GM19240 (cell line): ENCODE results near the gene C17orf114.
"Not testable (repeated sequence)": the region's sequence is repeated elsewhere in the genome, so short reads cannot be mapped to it uniquely, and the experiment has no call there.

Experiments
- DNase-seq: peaks from one replicate; pipeline ENCODE4 v3.0.0; 2011; ENCODE audit warnings: low spot score; ENCODE audit not compliant: insufficient read length

Gene C17orf114

DNA sequence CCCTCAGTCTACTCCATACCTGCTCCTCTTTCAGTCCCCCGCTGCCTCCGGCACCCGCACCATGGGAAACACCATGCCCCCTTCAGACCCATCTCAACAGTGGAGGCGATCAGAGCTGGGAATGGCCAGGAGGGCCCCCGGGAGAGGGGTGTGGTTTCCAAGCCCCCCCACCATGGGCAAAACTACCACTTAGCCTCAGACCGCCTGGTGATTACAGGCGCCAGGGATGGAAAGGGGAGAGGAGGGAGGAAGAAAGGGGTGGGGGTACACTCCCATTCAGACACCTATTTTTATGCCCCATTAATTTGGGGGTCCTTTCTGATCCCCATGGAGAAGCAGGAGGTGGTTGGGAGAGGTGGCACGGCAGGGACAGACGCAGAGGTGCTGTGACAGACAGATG, at the start of gene C17orf114:
Gene C17orf114 (minus strand): TSS at position 101 of the 400 bp plus-strand sequence.
- DNase-seq, result no peak

DNA sequence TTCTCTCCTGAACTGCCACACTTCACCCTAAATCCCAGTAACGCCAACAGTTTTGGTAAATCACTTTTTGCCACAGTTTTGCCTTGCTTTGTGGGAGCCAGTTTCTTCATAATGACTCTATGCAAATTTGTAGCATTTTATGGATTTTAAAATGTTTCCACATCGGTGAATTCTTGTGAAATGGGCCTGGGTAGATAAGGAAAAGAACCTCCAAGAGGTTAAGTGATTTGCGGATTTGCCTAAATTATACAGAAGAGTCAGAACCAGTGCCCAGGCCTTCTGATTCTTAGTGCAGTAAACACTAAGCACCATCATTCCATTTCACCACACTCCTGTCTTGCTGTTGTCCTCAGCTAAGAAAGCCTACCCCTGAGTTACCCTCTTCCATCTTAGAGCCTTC, 49.0 kb upstream of the C17orf114 start:
- DNase-seq, result no peak

DNA sequence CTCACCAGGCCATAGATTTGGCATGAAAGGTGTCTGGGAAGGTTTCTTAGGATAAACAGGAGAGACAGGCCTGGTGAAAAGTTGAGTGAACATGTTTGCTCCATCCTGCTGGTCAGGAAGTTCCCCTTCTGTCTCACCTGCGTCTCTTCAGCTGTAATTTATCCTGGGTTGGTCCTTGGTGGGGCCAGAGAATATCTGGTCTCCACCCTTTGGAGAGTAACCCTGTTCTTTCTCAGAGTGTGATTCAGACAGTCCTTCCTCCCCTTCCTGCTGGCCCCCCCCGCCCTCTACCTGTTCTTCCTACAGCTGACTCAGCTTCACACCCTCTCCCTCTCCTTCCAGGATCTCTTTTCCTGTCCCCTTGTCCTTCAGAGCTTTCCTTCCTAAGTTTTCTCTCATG, 48.1 kb upstream of the C17orf114 start:
- no peak for DNase-seq

DNA sequence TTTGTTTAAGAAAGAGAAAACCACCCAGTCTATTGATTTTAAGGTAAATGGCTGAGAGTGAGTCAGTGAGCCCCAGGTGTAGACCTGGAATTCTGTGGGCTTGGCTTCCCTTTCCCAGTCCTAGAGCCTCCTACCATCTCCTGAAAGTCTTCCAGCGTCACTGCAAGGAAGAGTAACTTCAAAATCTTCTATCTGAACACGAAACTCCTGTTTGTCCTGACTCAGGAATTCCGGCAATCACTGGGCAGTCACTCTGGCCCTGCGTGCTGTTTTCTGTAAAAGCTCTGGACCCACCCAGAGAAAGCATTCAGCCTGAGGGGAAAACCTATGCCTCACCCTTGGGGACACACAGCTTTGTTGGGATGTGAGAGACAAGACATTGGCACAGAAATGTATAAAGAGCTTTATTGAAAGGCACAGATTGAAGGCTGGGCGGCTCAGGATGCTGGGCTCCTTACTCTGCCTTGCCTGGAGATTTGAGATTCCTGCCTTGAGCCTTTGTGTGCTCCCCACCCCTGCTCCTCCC, 46.9 kb upstream of the C17orf114 start:
- DNase-seq, result no peak

DNA sequence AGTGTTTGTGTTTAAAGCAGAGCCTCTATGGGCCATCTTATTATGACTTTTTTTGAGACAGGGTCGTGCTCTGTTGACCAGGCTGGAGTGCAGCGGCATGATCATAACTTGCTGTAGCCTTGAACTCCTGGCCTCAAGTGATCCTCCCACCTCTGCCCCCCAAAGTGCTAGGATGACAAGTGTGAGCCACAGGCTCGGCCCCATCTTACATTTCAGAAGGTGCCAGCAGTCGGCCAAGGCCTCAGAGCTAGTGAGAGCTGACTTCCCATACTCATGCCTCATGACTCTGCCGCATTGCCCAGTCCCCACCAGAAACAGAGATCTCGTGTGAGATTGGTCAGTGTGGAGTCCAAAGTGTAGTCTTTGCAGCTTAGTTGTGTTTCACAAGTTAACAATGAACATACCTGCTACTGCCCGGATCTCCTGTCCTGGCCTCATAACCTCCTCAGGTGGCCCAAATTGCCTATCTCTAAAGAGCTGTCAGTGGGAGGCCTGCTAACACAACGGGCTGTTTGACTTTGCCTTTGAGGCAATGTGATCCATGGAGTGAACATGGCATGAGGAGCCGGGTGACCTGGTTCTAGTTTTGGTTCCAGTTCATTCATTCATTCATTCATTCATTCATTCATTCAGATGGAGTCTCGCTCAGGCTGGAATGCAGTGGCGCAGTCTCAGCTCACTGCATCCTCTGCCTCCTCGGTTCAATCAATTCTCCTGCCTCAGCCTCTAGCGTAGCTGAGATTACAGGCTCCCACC, 44.7 kb upstream of the C17orf114 start:
- no peak for DNase-seq

DNA sequence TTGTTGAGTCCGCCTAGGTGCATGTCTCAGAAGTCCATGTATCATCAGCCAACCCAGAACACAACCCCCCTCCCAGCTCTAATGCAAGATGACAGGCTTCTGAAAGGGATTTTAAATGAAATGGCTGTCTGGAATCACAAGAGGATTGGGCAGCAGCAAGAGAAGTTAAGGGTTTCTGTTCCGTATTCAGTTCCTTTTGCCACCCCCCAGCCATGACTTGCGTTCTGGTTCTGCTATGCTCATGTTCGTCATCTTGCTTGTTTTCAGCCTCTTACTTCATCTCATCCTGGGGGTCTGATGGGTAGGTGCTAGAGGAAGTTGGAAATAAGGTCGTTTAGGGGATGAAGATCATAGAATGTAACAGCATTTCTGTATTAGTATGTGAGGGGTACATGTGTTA, 43.0 kb upstream of the C17orf114 start:
- DNase-seq, result no peak

DNA sequence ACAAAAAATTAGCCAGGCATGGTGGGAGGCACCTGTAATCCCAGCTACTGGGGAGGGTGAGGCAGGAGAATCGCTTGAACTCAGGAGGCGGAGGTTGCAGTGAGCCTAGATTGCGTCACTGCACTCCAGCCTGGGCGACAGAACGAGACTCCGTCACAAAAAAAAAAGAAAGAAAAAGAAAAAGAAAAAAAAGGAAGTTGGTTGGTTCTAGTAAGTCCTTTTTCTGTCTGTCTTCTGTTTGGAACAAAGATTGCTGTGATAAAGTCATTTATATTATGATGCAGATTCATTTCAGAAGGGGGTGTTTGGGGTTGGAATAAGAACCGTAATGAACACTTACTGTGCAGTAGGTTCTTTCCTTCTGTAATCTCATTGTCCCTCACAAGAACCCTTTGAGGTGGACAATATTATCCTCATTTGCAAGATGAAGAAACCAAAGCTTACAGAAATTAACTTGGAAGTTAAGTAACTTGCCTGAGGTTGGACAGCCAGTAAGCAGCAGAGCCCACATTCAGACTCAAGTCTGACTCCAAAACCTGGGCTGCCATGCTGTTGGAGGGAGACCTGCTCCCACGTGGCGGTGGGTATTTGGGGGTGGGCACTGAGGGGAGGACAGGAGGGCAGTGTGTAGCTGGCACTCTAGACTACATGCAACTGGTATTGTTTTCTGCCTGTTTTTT, 41.3 kb upstream of the C17orf114 start:
- DNase-seq, result no peak

DNA sequence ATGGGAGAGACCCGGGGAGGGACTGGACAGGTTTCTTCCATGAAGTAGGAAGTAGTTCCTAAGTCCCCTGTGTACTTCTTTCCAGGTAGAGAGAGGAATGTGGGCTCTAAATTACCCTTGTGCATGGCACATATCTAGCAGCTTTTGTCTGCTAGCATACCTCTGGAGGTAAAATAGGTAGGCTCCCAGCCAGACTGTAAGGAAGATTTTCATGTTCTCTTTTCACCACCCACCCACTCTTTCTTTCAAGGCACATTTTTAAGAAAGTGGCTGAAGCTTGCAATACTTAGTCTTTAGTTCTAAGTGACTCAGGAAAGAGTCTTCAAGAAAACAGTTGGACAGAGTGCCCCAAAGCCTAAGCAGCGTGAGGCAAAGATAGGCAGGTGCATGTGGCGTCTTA, 40.2 kb upstream of the C17orf114 start:
- DNase-seq, result no peak

DNA sequence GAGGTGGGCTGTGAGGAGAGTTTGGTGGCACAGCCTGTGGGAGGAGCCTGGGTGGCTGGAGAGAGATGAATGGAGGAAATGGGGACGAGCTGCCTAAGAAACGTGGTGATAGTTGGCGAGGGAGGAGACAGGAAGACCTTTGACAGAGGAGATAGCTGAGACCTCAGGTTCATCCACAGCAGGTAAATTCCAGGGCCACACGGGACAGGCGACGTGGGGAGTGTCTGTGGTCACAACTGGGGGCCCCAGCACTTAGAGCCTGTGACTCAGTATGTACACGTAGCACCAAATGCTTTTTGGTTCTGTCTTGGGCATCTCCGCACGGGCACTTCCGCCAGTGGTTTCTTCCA, 38.7 kb upstream of the C17orf114 start:
- DNase-seq, result no peak

DNA sequence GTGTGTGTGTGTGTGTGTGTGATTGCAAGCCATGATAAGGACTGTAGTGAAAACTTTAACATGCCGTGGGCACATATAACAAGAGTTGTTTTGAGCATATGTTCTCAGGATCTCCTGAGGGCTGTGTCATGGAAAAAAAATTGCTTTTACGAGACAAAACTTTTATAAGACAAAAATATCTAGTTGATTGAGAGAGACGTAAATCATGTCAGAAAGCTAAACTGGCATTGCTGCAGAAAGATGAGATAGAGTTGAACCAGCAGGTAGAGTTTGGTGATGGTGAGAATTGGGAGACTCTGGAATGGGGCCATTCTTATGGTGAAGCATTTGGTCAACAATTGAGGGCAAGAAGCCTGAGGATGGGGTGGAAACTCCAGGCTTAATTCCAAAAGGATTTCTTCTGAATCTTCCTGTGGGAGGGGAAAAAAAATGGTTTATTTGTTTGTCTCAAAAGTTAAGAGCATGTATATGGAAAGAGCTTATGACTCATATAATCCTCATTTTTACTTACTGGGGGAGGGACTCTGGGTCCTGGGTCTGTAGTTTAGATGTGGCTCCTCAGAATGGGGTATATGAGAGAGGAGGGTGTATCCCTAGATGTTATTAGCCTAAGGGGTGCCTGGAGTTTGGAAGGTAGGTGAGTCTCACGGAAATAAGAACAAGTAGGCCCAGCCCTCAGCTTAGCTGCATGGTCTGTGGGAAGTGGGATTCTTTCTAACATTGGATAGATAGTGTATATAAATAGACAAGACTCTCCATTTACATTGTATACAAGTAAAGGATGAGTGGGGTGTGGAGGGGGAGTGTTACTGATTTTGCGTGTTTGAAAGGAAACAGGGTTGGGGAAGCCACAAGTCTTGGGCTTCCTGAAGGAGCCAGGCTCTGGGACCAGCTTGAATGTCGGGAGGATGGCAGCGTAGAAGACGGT, 38.1 kb upstream of the C17orf114 start:
- DNase-seq, result no peak

DNA sequence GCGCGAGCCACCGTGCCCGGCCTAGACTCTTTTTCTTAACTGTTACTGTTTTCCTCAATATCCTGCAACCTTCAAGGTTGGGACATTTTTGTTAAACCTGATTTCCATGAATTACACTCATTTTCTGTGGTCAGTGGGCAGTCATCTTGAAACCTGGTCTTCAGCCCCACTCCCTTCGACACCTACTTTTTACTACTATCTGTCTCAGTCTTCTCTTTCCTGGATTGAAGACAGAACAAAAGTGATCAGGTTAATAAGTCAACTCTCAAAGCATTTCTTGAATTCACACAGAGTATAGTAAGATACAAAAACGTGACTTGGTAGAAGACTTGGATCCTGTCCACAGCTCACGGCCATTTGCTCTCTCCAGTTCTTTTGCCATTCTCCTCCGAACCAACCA, 37.1 kb upstream of the C17orf114 start:
- no peak for DNase-seq

DNA sequence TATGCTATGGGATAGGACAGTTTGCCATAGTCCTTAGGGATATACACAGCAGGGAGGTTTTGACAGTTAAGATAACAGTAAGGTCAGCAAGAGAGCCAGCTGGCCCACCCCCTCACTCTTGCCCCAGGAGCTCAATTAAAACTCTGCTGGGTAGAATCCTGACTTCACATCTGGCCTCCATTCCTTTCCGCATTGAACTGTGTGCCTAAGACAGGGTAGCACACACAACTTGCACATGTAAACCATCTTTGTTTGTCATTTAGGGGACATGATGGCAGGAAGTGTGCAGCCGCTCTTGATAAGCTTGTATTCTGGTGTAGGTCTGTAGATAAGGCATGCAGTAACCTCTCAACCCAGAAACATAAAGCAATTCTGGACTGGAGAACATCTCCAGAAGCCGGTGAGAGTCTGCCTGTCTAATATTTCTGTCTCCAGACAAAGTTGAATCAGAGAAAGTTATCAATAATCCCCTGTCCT, 36.2 kb upstream of the C17orf114 start:
- DNase-seq, result no peak

DNA sequence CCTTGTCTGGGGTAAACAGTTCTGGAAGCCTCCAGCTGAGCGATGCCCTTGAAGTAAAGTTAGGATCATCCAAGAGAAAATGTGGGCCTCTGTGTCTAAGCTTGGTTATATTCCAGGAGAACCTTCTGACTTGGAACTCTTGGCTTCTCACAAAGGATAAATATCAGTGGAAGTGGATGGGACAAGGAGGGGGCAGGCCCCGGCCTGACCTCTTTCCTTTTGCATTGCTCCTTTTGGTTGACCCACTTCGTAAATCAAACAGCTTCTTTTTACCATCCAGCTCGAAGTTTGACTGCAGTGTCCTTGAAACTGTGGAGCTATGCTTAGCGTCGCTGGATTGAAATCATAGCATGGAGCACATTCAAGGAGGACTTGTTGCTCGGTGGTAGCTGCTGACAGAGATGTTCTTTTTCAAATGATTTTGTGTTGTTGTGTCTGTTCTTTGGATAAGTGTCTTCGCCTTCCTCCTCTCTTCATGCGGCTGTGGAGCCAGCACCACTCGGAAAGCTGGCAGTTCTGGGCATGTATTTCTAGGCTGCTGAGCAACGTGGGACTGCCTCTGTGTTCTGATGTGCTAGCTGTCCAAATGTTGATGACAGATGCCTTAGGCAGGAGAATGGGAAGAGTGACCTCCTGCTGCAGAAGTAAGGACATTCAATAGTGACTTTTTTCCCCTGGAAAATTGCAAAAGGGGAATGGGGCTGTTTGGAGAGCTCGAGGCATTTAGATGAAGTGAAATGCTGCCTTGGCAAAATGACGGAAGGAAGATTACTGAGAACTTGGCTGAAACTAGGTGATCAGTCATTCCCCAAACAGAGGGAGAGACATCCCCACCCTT, 35.6 kb upstream of the C17orf114 start:
- DNase-seq, result no peak

DNA sequence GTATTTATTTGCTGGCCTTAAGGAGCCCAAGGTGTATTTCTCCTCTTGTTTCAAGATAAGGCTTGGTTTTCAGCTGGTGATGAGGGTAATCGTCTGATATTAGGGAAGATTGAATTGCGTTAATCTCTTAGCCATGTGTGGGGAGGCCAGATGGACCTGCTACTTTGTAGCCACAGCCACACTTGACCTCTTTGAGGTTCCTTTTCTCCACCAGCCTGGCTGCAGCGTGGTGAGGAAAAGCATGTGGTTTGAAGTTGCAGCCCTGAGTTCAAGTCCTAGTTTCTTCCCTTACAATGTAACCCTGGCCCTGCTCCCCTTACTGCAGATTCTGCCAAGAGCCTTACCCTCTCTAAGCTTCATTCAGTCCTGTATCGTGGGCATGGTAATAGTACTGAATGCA, 34.1 kb upstream of the C17orf114 start:
- DNase-seq, result no peak

DNA sequence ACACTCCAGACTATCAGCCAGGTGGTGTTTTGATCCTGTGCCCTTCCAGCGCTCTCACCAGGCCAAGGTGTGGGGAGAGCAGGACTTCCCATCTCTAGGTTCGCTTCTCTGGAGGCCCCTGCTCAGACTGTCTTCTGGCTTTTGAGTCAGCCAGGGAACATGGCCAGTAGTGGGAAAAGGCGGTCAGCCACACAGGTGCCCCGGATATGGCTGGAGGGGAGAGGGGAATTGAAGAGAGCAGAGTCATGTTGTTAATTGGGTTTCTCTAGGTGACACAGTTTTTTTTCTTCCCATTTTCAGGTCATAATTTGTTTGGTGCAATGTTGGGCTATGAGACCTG, 32.5 kb upstream of the C17orf114 start:
- no peak for DNase-seq

DNA sequence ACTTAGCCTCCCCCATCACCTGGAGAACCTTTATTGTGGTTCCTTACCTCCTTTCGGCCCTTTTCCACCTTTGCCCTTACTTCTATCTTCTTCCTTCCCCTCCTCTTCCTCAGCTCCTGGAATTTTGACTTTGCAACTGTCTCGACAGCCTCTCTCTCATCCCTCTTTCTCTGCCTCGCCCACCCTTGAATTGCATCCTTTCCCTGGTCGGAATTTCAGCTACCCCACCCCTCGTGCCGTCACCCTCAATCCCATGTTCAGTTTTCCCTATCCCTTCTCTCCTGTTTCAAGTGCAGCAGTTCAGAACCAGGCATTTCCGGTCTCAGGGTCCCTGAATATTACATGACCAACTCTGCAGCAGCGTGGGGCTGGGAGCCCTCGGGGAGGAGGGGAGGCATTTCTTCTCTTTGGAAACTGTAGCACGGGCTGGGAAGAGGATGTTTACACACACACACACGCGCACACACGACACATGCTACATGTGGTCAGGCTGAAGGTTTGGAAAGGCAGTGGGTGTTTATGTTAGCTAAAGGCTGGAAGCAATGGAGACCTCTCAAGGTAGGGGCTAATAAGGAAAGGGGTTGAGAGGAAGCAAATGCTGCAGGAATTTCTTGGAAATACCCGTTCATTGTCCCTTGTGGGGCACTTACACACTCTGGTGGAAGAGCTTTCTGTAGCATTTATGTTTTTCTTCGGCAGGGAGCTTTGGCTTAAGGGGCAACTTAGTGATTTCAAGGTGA, 32.0 kb upstream of the C17orf114 start:
- no peak for DNase-seq

DNA sequence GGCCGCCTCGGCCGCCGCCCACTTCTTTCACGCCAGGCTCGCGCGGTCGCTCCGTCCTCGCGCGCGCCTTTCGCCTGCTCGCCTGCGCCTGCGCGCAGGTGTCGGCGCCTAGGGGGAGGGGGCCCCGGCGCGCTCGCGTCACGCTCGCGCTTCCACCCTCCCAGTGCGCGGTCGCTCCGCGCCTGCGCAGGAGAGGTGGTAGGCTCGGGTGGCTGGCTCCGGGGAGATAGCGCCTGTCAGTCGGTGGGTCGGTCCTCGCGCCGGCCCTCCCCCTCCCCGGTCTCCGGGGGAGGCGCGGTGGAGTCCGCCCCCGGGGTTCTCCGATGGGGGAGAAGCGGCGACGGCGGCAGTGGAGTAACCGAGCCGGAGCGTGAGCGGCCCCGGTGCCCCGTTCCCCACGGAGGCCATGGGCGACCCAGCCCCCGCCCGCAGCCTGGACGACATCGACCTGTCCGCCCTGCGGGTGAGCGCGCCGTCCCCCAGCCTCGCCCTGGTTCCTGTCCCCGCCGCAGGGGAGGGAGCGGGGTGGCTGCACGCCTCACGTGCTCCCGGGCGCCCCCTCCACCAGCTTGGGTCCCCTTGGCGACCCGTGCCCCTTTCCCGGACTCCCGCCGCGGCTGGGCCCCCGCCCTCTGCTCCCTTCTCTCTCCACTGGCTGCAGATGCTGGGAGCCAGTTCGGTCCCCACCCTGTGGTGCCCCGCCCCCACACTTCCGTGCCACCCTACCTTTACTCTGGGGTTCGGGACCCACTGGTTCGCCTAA, 31.2 kb upstream of the C17orf114 start, which contains the start of gene MINK1:
Gene MINK1 (plus strand): TSS at position 163 of the 763 bp plus-strand sequence. CDS start 244 bp downstream, at position 407.
- peak; percentile 97 for DNase-seq

DNA sequence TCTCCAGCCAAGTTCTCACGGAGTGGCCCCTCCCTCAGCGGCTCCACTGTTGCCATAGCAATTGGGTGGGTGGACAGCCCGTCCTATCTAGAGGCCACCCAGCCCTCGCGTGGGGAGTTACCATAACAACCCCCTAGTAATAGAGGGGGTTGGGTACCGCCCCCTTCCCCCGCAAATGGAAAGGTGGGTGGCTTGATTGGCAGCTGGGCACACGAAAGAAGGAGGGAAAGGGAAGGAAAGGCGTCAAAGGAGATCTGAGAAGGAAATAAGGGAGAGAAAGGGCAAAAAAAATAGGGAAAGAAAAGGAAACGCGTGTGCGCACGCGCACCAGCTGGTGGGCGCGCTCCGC, 30.7 kb upstream of the C17orf114 start:
- not testable (repeated sequence) for DNase-seq

DNA sequence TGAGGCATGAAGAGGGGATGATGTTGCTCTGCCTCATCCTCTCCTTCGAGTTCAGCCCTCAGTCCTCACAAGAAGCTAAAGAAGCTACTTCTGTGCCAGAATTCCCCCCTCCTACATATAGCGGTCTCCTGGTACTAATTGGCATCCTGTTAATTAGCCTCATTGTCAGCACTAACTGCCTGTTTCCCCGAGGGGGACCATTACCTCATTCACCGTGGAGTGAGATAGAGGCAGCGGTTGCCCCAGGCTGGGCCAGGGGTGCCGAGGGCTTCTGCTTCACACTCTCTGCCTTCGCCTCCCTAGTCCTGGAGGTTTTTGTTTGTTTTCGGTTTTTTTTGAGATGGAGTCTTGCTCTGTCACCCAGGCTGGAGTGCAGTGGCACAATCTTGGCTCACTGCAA, 25.3 kb upstream of the C17orf114 start:
- no peak for DNase-seq
